ENCODE measurements around the gene EPHA3. TPM values are rescaled to one million over a fixed set of nuclear protein-coding genes. Genes with fewer than 3 reads are reported as not detected.
A peak's percentile ranks its signal among the peaks of the same experiment; 100 is the strongest.

The EPHA3 gene
- total RNA-seq, 1 experiment from 2014 or later, result 0.74 TPM

DNA sequence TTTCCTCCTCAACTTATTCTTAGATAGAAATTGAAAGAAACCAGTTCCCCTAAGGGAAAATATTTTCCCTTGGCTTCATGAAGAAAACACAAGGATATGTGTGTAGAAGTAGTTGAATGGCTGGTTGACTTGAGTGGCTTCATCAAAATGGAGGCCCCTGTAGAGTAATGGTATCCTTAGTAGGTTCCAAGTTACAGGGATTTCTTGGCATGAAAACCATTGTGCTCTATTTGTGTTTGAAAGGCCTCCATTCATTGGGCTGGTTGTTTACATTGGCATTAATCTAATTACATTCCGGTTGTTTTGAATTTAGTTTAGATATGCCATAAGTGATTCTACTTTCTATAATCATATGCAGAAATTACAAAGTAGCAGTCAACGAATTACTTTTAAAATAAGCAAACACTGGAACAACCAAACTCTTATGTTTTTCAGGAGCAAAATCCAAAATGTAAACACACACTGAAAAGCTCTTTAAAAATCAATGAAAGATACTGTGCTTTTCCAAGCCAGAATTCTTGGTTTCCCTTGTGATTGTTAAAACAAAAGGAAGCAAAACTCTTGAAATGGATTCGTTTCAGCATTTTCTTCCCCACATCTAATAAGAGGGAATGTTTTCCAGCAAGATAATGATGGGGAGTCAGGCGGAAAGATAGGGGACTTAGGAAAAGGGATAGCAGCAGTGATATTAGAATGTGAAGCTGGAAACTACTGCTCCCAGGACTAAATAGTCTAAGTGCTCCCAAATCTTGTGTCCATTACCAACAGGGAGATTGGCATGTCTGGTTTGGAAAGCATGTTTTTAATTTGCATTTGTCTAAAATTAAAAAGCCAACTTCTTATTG, 77.0 kb downstream of the EPHA3 start:
- no peaks in the 10 kb centered on the region for H3K36me3 Mint-ChIP-seq
- ChIA-PET CTCF (no interaction called here), POLR2A (no interaction called here)
- H3K27me3 Mint-ChIP-seq (ENCODE audit: low read depth), result no peaks in the 10 kb centered on the region
- no peaks in the 10 kb centered on the region for H3K9me3 Mint-ChIP-seq
- DNase-seq (ENCODE audit: low spot score) (no peak), ATAC-seq (peak; percentile 57)
- TF ChIP-seq ZNF232 (CRISPR knock-in tag; IDR thresholded peaks at IDR 0.05) (no peak), CREM (CRISPR knock-in tag; IDR thresholded peaks at IDR 0.05) (no peak), TP53 (CRISPR knock-in tag; IDR thresholded peaks at IDR 0.05) (no peak), TEAD4 (CRISPR knock-in tag; IDR thresholded peaks at IDR 0.05) (no peak), NFYB (CRISPR knock-in tag; conservative IDR thresholded peaks at IDR 0.05; ENCODE audit: low read depth) (no peak), E2F4 (CRISPR knock-in tag; IDR thresholded peaks at IDR 0.05; ENCODE audit: borderline replicate concordance, low read depth) (no peak)
- no peak overlapping the region for H3K4me3 Mint-ChIP-seq
- peaks cover 52% of the 10 kb centered on the region for H3K4me1 Mint-ChIP-seq
- H3K27ac Mint-ChIP-seq, result no peak overlapping the region

- DNase-seq (ENCODE audit: low spot score) (no peak), ATAC-seq (no peak)
- Mint-ChIP-seq H3K27ac (no peak overlapping the region), H3K36me3 (no peaks in the 10 kb centered on the region), H3K27me3 (ENCODE audit: low read depth) (no peaks in the 10 kb centered on the region), H3K9me3 (no peaks in the 10 kb centered on the region), H3K4me1 (peaks cover 33% of the 10 kb centered on the region), H3K4me3 (no peak overlapping the region)
- TF ChIP-seq USF2 (CRISPR knock-in tag; IDR thresholded peaks at IDR 0.05) (no peak), ATF1 (CRISPR knock-in tag; IDR thresholded peaks at IDR 0.05) (no peak), KAT7 (CRISPR knock-in tag; IDR thresholded peaks at IDR 0.05; ENCODE audit: borderline replicate concordance) (no peak), OVOL2 (CRISPR knock-in tag; IDR thresholded peaks at IDR 0.05; ENCODE audit: borderline replicate concordance) (no peak)
- CTCF ChIA-PET, result no interaction called here
- POLR2A ChIA-PET, result no interaction called here
Measured at GRCh38 chr3:89186456-89186855, 79.0 kb downstream of the EPHA3 start.

DNA sequence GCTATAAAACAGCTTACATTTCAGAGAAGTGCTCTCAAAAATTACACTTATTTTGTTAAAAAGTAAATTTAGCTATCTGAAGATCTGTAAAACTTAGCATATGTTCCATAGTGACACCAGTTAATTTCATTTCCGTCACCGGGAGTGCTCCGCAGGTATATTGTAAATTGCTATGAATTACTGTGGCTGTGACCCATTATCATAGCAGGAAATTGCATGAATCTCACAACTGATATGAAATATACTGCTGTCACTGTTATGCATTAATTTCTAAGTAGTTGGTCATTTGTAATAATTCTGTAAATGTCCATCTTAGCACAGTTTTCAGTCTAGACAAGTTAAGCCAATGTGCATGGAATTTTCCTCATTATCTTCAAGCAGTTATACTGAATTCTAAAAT, 91.2 kb downstream of the EPHA3 start:
- Mint-ChIP-seq H3K36me3 (no peaks in the 10 kb centered on the region), H3K27ac (no peak overlapping the region), H3K9me3 (no peaks in the 10 kb centered on the region), H3K4me1 (no peaks in the 10 kb centered on the region), H3K4me3 (no peak overlapping the region), H3K27me3 (ENCODE audit: low read depth) (no peaks in the 10 kb centered on the region)
- POLR2A ChIA-PET, result no interaction called here
- no peak for ATAC-seq
- no peak for DNase-seq (ENCODE audit: low spot score)
- CTCF ChIA-PET, result no interaction called here
- no peak for TF ChIP-seq TCF7 (CRISPR knock-in tag; IDR thresholded peaks at IDR 0.05; ENCODE audit: low read depth)
- TF ChIP-seq ZNF317 (CRISPR knock-in tag; IDR thresholded peaks at IDR 0.05; ENCODE audit: borderline replicate concordance, low read depth), result no peak
- TF ChIP-seq TEAD1 (CRISPR knock-in tag; IDR thresholded peaks at IDR 0.05), result no peak
- TF ChIP-seq, protein P1, sequence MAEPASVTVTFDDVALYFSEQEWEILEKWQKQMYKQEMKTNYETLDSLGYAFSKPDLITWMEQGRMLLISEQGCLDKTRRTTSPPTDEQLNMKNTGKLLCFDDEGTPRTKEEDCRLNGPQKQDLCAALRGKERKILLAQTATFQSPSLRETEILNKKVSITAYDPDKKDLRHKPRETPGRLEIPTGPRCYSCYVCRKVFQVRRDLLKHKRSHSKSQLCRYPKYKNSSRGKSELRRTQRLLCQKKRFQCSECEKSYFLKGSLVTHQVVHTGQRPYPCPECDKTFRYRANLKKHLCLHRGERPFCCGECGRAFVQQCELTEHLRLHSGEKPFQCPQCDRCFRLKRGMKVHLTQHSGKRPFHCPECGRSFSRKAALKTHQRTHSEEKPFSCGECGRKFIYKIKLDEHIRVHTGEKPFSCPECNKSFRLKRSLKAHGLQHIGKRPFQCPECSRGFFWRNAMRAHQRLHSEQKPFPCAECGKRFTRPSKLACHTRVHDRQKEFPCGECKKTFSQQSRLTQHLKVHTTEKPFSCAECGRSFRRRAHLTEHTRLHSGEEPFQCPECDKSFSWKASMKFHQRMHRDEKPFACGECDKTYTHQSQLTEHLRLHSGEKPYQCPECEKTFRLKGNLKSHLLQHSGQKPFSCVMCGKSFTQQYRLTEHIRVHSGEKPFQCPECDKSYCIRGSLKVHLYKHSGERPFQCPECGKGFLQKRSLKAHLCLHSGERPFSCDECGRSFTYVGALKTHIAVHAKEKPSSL (CRISPR knock-in tag; conservative IDR thresholded peaks at IDR 0.05), result no peak
- TF ChIP-seq, protein P2, sequence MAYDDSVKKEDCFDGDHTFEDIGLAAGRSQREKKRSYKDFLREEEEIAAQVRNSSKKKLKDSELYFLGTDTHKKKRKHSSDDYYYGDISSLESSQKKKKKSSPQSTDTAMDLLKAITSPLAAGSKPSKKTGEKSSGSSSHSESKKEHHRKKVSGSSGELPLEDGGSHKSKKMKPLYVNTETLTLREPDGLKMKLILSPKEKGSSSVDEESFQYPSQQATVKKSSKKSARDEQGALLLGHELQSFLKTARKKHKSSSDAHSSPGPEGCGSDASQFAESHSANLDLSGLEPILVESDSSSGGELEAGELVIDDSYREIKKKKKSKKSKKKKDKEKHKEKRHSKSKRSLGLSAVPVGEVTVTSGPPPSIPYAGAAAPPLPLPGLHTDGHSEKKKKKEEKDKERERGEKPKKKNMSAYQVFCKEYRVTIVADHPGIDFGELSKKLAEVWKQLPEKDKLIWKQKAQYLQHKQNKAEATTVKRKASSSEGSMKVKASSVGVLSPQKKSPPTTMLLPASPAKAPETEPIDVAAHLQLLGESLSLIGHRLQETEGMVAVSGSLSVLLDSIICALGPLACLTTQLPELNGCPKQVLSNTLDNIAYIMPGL (CRISPR knock-in tag; IDR thresholded peaks at IDR 0.05), result no peak
- no peak for TF ChIP-seq SOX15 (CRISPR knock-in tag; IDR thresholded peaks at IDR 0.05)

Data from WTC11 (cell line).